ENCODE measurements around the gene YBX2. TPM values are rescaled to one million over a fixed set of nuclear protein-coding genes. Genes with fewer than 3 reads are reported as not detected.

The YBX2 gene
- total and polyA plus RNA-seq, 2 donors (not counting 3 experiments of a cell fraction or from before 2014, with no cell fraction given): 0.15 to 0.31 TPM

DNA sequence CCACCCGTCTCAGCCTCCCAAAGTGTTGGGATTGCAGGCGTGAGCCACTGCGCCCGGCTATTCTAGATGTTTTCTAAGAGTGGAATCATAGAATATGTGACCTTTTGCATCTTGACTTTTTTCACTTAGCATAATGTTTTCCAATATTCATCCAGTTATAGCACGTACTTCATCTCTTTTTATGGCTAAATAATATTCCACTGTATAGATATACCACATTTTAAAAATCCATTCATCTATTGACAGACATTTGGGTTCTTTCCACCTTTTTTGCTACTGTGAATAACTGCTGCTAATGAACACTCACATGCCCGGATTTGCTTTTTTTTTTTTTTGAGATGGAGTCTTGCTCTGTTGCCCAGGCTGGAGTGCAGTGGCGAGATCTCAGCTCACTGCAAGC lies 9.7 kb upstream of the YBX2 start:
- Histone ChIP-seq H3K4me3 (replicated peaks in 1 of 3; ENCODE audit: insufficient read depth in 1 of 3, low read depth in 1 of 3, low read length in 3 of 3) (no peak overlapping the region), H3K27me3 (ENCODE audit: control insufficient read depth in 2 of 2, insufficient read depth in 2 of 2, low read length in 2 of 2) (no peaks in the 10 kb centered on the region), H3K4me2 (ENCODE audit: insufficient read depth, low read length) (no peak overlapping the region), H3K27ac (ENCODE audit: insufficient read depth, low read depth, low read length) (no peak overlapping the region), H3K4me1 (ENCODE audit: control insufficient read depth, extremely low read depth, insufficient read depth, low read length) (peaks cover 1% of the 10 kb centered on the region), H3K9me3 (replicated peaks; ENCODE audit: control insufficient read depth, insufficient read depth, low read length) (no peaks in the 10 kb centered on the region), H2AFZ (ENCODE audit: low read depth, low read length) (no peak overlapping the region), H3K9me1 (replicated peaks; ENCODE audit: control insufficient read depth, extremely low read depth, insufficient read depth, low read length) (no peaks in the 10 kb centered on the region), H3K9ac (replicated peaks; ENCODE audit: extremely low read depth, insufficient read depth, low read length) (no peak overlapping the region), H4K20me1 (replicated peaks; ENCODE audit: control insufficient read depth, extremely low read depth, insufficient read depth, low read length) (no peaks in the 10 kb centered on the region), H3K79me2 (ENCODE audit: control insufficient read depth, insufficient read depth, low read length) (peaks cover 17% of the 10 kb centered on the region), H3K36me3 (ENCODE audit: control insufficient read depth in 2 of 2, extremely low read depth in 1 of 2, insufficient read depth in 2 of 2, low read length in 2 of 2) (no peaks in the 10 kb centered on the region)
- intact Hi-C loops (cut with micrococcal nuclease) (no loop called here), dilution Hi-C loops (cut with MboI; ENCODE audit: extremely low pct_ligation_motif_present, low sequenced_read_pairs) (no loop called here)
- DNase-seq (ENCODE audit: low read depth, low spot score): no peak
- ChIA-PET POLR2A (interaction anchor here (0.6 kb wide), 1 partner anchor 176 kb away, joined by 4 read pairs; no protein-coding TSS in a partner anchor), CTCF (no interaction called here)
- no peak for TF ChIP-seq FOS (IDR thresholded peaks at IDR 0.05; ENCODE audit: borderline replicate concordance, insufficient read depth, low read length)
- TF ChIP-seq, protein P1, sequence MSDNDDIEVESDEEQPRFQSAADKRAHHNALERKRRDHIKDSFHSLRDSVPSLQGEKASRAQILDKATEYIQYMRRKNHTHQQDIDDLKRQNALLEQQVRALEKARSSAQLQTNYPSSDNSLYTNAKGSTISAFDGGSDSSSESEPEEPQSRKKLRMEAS (IDR thresholded peaks at IDR 0.05; ENCODE audit: insufficient read depth, insufficient read length): no peak
- no peak for TF ChIP-seq JUN (IDR thresholded peaks at IDR 0.05; ENCODE audit: borderline replicate concordance, insufficient read depth, insufficient read length, low read depth)
- no peak for FAIRE-seq
- no TSS peak for BruUV-seq (replicated peaks)

DNA sequence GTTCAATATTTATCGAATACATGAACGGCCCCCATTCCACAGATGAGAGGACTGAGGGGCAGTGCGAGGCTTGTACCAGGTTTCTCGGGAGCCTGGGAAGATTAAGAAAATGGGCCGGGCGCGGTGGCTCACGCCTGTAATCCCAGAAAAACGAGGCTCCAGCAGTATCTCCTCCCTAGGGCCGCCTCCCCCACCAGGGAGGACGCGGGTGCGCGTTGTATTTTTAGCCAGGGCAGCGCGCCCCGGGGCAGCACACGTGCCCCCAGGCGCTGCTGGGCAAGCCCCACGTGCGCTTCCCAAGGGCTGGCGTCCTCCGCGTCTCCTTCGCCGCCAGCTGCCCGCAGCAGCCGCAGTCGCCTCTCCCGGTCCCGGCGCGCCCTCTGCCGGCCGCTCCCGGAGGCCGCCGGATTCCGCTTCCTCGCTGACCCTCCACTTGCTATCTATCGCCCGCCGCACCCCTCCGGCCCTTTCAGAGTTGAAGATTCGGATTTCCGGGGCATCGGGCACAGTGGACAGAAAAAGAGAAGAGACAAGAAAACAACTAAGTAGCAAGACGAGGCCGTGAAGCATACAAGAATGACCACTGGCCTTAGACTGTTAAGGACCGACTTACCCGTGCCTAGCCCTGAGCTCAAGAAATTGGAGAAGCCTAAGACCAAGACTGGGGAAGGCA lies 1.9 kb upstream of the YBX2 start:
- Histone ChIP-seq H3K9ac (replicated peaks; ENCODE audit: extremely low read depth, insufficient read depth, low read length) (no peak overlapping the region), H3K4me3 (replicated peaks in 1 of 3; ENCODE audit: insufficient read depth in 1 of 3, low read depth in 1 of 3, low read length in 3 of 3) (no peak overlapping the region), H3K9me1 (replicated peaks; ENCODE audit: control insufficient read depth, extremely low read depth, insufficient read depth, low read length) (no peaks in the 10 kb centered on the region), H3K27ac (ENCODE audit: insufficient read depth, low read depth, low read length) (no peak overlapping the region), H2AFZ (ENCODE audit: low read depth, low read length) (peak overlapping the region; percentile 75), H3K79me2 (ENCODE audit: control insufficient read depth, insufficient read depth, low read length) (no peaks in the 10 kb centered on the region), H3K9me3 (replicated peaks; ENCODE audit: control insufficient read depth, insufficient read depth, low read length) (no peaks in the 10 kb centered on the region), H3K27me3 (ENCODE audit: control insufficient read depth in 2 of 2, insufficient read depth in 2 of 2, low read length in 2 of 2) (peaks cover 16 to 26% of the 10 kb centered on the region in 2 experiments), H3K36me3 (ENCODE audit: control insufficient read depth in 2 of 2, extremely low read depth in 1 of 2, insufficient read depth in 2 of 2, low read length in 2 of 2) (no peaks in the 10 kb centered on the region), H3K4me2 (ENCODE audit: insufficient read depth, low read length) (no peak overlapping the region), H4K20me1 (replicated peaks; ENCODE audit: control insufficient read depth, extremely low read depth, insufficient read depth, low read length) (no peaks in the 10 kb centered on the region), H3K4me1 (ENCODE audit: control insufficient read depth, extremely low read depth, insufficient read depth, low read length) (peaks cover 8% of the 10 kb centered on the region)
- dilution Hi-C loops (cut with MboI; ENCODE audit: extremely low pct_ligation_motif_present, low sequenced_read_pairs): no loop called here
- intact Hi-C loops (cut with micrococcal nuclease): loop anchor here (1.0 to 5.0 kb wide), 6 partner anchors 16 to 251 kb away; partner anchors contain the start of gene ELP5
- TF ChIP-seq GATA2 (IDR thresholded peaks at IDR 0.05; ENCODE audit: insufficient read depth, insufficient read length, low read depth, low read length): no peak
- TF ChIP-seq POLR2AphosphoS5 (IDR thresholded peaks at IDR 0.05; ENCODE audit: insufficient read depth, low read depth, low read length): peak; percentile 42
- peak; percentile 44 for TF ChIP-seq MYC (IDR thresholded peaks at IDR 0.05; ENCODE audit: low read depth, low read length)
- no peak for TF ChIP-seq FOS (IDR thresholded peaks at IDR 0.05; ENCODE audit: borderline replicate concordance, insufficient read depth, low read length)
- TF ChIP-seq, protein P1 (IDR thresholded peaks at IDR 0.05; ENCODE audit: insufficient read depth, insufficient read length): peak; percentile 92
- TF ChIP-seq, protein P2, sequence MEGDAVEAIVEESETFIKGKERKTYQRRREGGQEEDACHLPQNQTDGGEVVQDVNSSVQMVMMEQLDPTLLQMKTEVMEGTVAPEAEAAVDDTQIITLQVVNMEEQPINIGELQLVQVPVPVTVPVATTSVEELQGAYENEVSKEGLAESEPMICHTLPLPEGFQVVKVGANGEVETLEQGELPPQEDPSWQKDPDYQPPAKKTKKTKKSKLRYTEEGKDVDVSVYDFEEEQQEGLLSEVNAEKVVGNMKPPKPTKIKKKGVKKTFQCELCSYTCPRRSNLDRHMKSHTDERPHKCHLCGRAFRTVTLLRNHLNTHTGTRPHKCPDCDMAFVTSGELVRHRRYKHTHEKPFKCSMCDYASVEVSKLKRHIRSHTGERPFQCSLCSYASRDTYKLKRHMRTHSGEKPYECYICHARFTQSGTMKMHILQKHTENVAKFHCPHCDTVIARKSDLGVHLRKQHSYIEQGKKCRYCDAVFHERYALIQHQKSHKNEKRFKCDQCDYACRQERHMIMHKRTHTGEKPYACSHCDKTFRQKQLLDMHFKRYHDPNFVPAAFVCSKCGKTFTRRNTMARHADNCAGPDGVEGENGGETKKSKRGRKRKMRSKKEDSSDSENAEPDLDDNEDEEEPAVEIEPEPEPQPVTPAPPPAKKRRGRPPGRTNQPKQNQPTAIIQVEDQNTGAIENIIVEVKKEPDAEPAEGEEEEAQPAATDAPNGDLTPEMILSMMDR (IDR thresholded peaks at IDR 0.05; ENCODE audit: extremely low read depth in 1 of 2, insufficient read depth in 1 of 2, low read depth in 1 of 2, low read length in 2 of 2): peak; percentile 88 to 97
- BruUV-seq (replicated peaks): no TSS peak
- ChIA-PET POLR2A (no interaction called here), CTCF (interaction anchor here (0.5 to 3.6 kb wide), 42 partner anchors 9 to 437 kb away, joined by 3 to 170 read pairs (median 5); partner anchors contain the start of genes ACADVL, ACAP1, CTDNEP1 and DLG4)
- DNase-seq (ENCODE audit: low read depth, low spot score) (peak; percentile 74), FAIRE-seq (peak; percentile 77)

Measured in endothelial cell of umbilical vein (primary cell).